Mesodermal cell (in vitro differentiated cells): Measurements from ENCODE around the gene MRNIP.

Experiments used
- H3K27ac ChIP-seq: 2 replicates; pipeline ENCODE4 v1.7.0; 2013; ENCODE audit warnings: mild to moderate bottlenecking, low read depth, low read length, moderate library complexity; ENCODE audit not compliant: severe bottlenecking
- H3K36me3 ChIP-seq: 2 replicates; pipeline ENCODE4 v1.7.1; 2013; ENCODE audit warnings: mild to moderate bottlenecking, low read length, moderate library complexity; ENCODE audit not compliant: control insufficient read depth, insufficient read depth
- H3K4me1 ChIP-seq: one replicate; pipeline ENCODE4 v1.7.1; 2013; ENCODE audit warnings: mild to moderate bottlenecking, low read length; ENCODE audit not compliant: insufficient read depth, control insufficient read depth, poor library complexity, severe bottlenecking
- H3K4me3 ChIP-seq: 2 replicates; pipeline ENCODE4 v1.7.0; 2013; ENCODE audit warnings: low read length, control low read depth, mild to moderate bottlenecking; ENCODE audit not compliant: insufficient read depth, poor library complexity, severe bottlenecking; ENCODE audit errors: extremely low read depth
- H3K9me3 ChIP-seq: 2 replicates; pipeline ENCODE4 v1.7.1; 2013; ENCODE audit warnings: mild to moderate bottlenecking, low read length, moderate library complexity; ENCODE audit not compliant: control insufficient read depth
- WGBS, 2 experiments: methylation state at CpG; one replicate each; pipeline ENCODE4 v1.1.5; 2013; ENCODE audit warnings: missing lambda C conversion rate in 2 of 2; ENCODE audit not compliant: insufficient coverage in 2 of 2; 5-methylcytosine and 5-hydroxymethylcytosine counted together

The MRNIP gene

DNA sequence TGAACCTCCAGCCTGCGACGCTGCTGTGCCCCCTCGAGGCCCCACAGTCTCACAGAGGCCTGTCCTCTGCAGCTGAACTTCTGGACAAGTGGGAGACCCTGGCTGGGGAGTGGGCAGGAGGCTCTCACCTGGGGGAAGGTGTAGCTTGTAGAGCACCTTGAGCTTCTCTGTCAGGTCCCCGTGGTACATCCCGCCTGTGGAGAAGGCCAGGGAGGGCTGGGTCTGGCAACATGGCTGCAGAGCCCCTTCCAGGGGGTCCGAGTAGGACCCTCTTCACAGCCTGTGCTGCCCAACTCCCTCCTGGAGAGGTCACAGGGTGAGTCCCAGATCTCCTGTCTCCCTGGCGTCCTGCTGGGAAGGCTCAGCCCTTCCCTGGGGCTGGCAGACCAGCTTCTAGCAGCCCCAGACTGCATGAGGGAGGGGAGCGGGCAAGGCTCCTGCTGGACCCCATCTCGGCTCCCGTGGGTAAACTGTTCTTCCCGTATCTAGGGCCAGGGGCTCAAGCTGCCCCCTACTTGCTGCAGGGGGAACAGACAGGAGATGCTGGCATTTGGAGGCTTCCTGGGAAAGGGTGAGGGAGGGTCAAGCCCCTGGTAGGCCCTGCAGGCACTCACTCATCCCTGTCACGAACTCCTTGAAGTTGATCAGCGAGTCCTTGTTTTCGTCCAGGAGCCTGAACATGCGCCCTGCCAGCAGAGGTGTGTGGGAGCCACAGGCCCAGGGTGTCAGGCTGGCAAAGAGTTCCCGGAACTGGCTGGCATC lies 11.2 kb upstream of the MRNIP start:
- Histone ChIP-seq H3K27ac (no peak overlapping the region), H3K4me3 (no peak overlapping the region), H3K4me1 (no peaks in the 10 kb centered on the region), H3K36me3 (peaks cover 80% of the 10 kb centered on the region), H3K9me3 (no peaks in the 10 kb centered on the region)
- WGBS, 2 experiments = 96% methylated on average over 14 to 15 of the region's 16 CpGs

DNA sequence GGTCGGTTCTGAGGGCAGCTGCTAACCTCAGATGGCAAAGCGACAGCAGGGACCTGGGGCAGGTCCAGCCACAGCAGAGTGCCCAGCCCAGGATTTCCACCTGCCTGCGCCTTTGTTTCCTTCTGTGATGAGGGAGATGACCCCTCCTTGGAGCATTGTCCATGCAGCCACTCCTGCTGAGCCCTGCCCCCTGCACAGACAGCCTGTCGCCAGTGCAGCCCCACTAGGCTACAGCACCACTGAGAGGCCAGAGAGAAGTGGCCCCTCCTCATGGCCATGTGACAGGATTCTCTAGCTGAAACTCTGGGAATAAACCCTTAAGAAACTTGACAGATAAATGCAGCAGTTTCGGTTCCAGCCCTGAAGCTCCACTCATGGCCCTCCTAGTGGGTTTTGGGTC lies 10.5 kb upstream of the MRNIP start:
- Histone ChIP-seq H3K27ac (no peak overlapping the region), H3K9me3 (no peaks in the 10 kb centered on the region), H3K36me3 (peaks cover 77% of the 10 kb centered on the region), H3K4me1 (no peaks in the 10 kb centered on the region), H3K4me3 (no peak overlapping the region)
- WGBS, 2 experiments = 85 to 93% methylated on average over 5 of the region's 5 CpGs

DNA sequence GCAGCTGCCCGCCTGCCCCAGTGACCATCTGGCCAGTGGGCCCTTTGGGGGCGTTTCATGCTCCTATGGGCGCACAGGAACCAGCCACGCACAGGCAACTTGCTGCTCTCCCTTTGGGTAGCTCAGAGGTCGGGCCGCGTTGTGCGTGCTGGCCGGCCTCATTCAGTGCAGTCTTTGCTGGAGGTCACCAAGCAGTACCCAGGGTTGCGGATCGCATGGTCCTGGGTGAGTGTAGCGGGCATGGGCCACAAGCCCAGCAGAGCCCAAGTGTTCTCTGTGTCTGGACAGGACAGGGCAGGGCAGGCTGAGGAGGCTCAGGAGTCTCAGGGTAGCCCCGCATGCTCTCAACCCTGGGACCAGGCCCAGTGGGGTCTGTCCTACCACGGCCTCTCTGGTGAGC lies 9.9 kb upstream of the MRNIP start:
- 96 to 97% methylated on average over 10 to 14 of the region's 14 CpGs for WGBS, 2 experiments
- peaks cover 75% of the 10 kb centered on the region for H3K36me3 ChIP-seq
- H3K27ac ChIP-seq = no peak overlapping the region
- H3K4me3 ChIP-seq = no peak overlapping the region
- H3K4me1 ChIP-seq = no peaks in the 10 kb centered on the region
- no peaks in the 10 kb centered on the region for H3K9me3 ChIP-seq

DNA sequence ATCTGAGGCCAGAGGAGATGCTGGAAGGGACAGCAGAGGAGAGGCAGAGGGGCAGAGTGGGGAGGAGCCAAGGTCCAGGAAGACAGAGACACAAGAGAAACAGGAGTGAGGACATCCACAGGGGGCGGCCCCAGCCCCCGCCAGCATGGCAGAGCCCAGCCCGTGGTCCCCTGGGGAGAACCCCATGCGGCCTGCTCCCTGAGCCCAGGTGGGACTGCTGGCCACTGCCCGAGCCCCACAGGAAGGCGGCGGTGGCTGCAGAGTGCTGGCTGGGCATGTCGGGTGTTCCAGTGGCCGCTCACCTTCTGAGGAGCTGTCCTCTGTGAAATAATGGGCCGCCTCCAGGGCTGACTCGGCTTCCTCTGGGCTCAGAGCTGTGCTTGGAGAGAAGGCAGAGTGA lies 8.9 kb upstream of the MRNIP start:
- 93% methylated on average over 10 to 11 of the region's 11 CpGs for WGBS, 2 experiments
- Histone ChIP-seq H3K9me3 (no peaks in the 10 kb centered on the region), H3K36me3 (peaks cover 76% of the 10 kb centered on the region), H3K4me3 (no peak overlapping the region), H3K27ac (no peak overlapping the region), H3K4me1 (no peaks in the 10 kb centered on the region)

DNA sequence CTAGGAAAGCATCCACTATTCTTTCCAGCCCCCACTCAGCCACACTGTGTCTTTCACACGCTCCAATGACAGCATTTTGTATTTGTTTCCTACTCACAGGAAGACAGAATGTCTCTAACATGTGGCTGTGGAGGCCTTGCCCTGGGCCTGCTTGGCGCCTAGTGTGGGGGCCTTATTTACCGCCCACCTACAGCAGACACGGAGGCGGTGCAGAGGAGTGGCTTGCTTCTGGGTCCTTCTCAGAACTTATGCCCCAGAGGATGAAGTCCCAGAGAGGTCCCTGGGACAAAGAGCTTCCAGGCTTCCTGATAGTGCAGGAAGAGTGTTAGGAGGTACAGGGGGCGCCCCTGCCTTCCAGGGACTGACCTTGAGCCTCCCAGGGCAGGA lies 8.5 kb upstream of the MRNIP start:
- Histone ChIP-seq H3K36me3 (peaks cover 76% of the 10 kb centered on the region), H3K4me1 (no peaks in the 10 kb centered on the region), H3K4me3 (no peak overlapping the region), H3K9me3 (no peaks in the 10 kb centered on the region), H3K27ac (no peak overlapping the region)
- 92 to 94% methylated on average over 5 to 6 of the region's 6 CpGs for WGBS, 2 experiments

DNA sequence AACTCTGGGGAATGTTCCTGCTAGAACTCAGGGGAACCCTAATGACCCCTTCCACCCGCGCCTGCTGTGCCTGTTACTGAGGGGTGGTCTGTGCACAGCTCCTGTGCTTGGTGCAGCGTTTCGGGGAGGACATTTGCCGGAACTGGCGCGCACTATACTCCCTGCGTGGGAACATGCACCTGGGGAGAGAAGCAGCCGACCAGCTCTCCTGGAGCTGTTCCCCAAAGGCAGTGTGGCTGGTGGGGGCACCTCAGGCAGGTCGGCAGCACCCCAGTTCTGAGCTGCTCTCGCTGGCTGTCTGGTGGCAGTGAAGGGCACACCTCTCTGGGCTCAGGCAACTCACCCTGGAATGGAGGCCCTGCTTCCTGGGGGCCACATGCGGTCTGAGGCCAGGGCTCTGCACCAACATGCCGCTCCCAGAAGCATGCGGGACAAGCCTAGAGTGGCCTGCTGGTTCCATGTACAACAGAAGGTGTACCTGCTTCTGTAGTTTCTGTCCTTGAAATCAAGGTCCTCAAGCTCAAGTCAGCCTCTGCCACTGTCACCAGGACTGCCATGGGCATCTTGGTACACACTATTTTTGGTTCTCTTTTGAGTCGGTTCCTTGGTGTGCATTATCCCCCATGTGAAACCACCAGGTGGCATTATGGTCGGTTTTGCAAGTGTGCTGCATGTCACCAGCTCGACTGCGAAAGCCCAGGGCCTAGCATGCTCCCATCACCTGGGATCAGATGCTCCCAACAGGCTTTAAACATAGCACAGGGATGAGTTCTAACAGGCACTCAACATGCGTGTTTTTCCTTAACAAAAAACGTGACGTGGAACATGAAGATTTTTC lies 7.8 kb upstream of the MRNIP start:
- Histone ChIP-seq H3K9me3 (no peaks in the 10 kb centered on the region), H3K4me1 (no peaks in the 10 kb centered on the region), H3K27ac (no peak overlapping the region), H3K4me3 (no peak overlapping the region), H3K36me3 (peaks cover 76% of the 10 kb centered on the region)
- WGBS, 2 experiments = 86 to 97% methylated on average over 20 to 21 of the region's 21 CpGs

DNA sequence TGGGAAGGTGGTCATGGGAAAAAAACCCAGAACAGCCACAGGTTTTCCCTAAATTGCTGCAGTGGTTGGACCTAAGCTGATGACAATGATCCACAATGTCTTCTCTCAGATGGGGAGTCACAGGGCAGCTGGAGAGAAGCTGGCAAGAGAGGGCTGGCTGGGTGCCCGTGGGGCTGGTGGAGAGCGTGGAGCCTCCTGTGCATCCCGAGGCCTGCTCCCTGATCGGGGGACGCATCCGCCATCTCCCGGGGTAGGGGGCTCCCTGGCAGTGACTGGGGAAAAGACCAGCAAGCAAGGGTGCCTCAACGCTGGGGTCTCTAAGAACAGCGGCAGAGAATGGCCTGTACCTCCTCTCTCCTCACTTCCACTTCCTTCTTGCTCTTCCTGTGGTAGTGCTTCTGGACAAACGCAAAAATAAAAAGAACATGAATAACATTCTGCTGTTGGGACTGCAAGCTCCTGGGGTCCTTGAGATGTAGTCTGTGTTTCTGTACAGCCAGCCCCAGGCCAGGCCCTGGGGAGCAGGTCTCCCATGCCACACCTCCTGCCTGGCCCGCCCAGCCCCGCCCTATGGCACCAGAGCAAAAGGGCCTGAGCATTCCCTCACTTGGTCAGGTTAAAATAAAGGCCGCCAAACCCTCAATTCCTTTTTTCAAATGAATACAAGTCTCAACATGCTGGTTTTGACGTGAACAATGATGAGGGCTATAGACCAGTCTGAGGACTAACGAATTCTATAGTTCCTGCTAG lies 7.0 kb upstream of the MRNIP start:
- peaks cover 70% of the 10 kb centered on the region for H3K36me3 ChIP-seq
- no peak overlapping the region for H3K27ac ChIP-seq
- H3K4me3 ChIP-seq = no peak overlapping the region
- WGBS, 2 experiments = 96% methylated on average over 10 to 14 of the region's 15 CpGs
- H3K4me1 ChIP-seq = no peaks in the 10 kb centered on the region
- no peaks in the 10 kb centered on the region for H3K9me3 ChIP-seq

DNA sequence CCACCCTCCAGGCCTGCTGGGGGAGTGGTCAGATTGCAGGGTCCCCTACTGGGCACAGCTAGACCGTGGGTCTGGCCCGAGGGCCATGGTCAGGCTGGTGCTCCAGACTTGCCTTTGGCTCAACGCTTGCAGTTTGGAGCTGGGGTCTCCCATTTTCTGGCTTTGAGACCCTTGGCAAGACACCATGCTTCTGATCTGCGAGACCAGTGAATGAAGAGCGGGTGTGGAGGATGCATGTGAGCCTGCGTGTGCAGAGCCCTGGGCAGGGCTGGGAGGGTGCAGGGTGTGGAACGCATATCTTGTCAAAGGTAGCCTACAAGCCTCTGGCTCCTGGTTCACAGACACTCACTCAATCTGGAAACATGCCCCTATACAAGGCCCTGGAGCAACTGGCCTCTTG lies 6.1 kb upstream of the MRNIP start:
- peaks cover 60% of the 10 kb centered on the region for H3K36me3 ChIP-seq
- 96% methylated on average over 6 to 7 of the region's 7 CpGs for WGBS, 2 experiments
- H3K4me1 ChIP-seq = no peaks in the 10 kb centered on the region
- H3K9me3 ChIP-seq = no peaks in the 10 kb centered on the region
- no peak overlapping the region for H3K27ac ChIP-seq
- no peak overlapping the region for H3K4me3 ChIP-seq

DNA sequence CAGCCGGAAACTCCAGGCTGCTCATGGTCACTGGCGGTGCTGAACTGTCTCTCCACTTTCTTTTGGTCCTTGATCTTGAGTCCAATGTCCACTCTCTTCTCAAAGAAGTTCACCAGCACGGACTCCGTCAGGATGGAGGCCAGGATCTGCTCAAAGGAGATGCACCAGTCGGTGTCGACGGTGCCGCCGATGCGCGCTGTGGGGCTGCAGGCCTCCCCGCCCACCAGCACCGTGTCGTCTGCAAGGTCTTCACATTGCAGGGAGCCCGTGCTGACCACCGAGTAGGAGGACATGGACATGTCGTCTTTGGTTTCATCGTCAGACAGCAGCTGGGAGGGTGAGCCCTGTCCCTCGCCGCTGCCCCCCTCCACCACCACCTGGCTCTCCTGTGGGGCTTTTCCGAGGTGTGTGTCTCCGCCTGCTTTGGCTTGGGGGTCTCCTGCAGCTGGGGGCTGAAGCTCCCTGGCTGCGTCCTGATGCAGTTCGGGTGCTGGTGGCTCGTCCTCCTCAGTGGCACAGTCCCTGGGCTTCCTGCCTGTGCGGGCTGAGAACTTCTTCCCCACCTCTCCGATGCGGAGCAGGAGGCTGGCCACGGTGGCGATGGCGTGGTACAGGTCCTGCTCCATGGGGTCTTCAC lies 5.0 kb upstream of the MRNIP start:
- Histone ChIP-seq H3K9me3 (no peaks in the 10 kb centered on the region), H3K27ac (no peak overlapping the region), H3K4me3 (no peak overlapping the region), H3K4me1 (no peaks in the 10 kb centered on the region), H3K36me3 (peaks cover 50% of the 10 kb centered on the region)
- 93 to 94% methylated on average over 30 to 31 of the region's 31 CpGs for WGBS, 2 experiments

DNA sequence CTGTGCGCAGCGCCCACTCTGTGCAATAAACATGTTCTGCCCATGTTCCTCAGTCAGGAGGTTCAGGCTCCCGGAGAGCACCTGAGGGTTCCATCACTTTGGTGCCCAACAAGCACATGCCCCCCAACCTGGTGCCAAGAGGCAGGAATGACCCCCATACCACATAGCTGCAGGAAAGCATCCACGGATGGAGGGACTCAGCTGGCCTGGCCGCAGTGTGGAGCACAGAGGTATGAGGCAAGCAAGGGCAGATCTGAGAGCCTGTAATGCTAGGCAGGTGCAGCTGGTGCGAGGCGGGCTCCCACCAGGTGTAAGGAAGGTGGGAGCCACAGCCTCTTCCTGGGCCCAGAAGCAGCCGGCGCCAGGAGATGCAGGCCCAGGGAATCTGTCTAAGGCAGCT lies 4.3 kb upstream of the MRNIP start:
- 97 to 99% methylated on average over 6 to 7 of the region's 9 CpGs for WGBS, 2 experiments
- no peaks in the 10 kb centered on the region for H3K4me1 ChIP-seq
- peaks cover 46% of the 10 kb centered on the region for H3K36me3 ChIP-seq
- no peaks in the 10 kb centered on the region for H3K9me3 ChIP-seq
- no peak overlapping the region for H3K27ac ChIP-seq
- no peak overlapping the region for H3K4me3 ChIP-seq
